GM10266 (cell line): ENCODE measurements around the gene EGFL6.
"Not testable (repeated sequence)": the region's sequence is repeated elsewhere in the genome, so short reads cannot be mapped to it uniquely, and the experiment has no call there.

Experiments
- DNase-seq: peaks from one replicate; pipeline ENCODE4 v3.0.0; 2012; ENCODE audit errors: extremely low spot score
- TF ChIP-seq, protein P1 (sequence below): IDR thresholded peaks from 2 replicates; pipeline ENCODE4 v1.5.1; 2012; ENCODE audit warnings: mild to moderate bottlenecking, low read depth; ENCODE audit not compliant: control insufficient read depth, insufficient read depth; ENCODE audit errors: missing control alignments

Gene EGFL6

DNA sequence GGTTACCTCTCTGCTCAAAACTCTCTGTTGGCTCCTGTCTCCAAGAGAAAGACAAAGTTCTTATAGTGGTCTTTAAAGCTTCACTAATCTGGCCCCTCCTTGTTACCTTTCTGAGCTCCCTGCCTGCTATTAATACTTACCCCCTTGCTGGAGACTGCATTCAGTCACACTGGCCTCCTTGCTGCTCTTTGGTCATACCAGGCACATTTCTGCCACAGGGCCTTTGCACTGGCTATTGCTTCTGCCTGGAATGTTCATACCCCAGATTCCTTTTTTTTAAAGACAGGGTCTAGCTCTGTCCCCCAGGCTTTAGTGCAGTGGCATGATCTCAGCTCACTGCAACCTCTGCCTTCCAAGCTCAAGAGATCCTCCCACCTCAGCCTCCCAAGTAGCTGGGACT is 103.6 kb downstream of the EGFL6 start:
- no peak for DNase-seq
- TF ChIP-seq, protein P1, sequence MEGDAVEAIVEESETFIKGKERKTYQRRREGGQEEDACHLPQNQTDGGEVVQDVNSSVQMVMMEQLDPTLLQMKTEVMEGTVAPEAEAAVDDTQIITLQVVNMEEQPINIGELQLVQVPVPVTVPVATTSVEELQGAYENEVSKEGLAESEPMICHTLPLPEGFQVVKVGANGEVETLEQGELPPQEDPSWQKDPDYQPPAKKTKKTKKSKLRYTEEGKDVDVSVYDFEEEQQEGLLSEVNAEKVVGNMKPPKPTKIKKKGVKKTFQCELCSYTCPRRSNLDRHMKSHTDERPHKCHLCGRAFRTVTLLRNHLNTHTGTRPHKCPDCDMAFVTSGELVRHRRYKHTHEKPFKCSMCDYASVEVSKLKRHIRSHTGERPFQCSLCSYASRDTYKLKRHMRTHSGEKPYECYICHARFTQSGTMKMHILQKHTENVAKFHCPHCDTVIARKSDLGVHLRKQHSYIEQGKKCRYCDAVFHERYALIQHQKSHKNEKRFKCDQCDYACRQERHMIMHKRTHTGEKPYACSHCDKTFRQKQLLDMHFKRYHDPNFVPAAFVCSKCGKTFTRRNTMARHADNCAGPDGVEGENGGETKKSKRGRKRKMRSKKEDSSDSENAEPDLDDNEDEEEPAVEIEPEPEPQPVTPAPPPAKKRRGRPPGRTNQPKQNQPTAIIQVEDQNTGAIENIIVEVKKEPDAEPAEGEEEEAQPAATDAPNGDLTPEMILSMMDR = no peak

GRCh38 chrX:13676885-13677284 is 107.5 kb downstream of the EGFL6 start:
- TF ChIP-seq, protein P1 = no peak
- no peak for DNase-seq

DNA sequence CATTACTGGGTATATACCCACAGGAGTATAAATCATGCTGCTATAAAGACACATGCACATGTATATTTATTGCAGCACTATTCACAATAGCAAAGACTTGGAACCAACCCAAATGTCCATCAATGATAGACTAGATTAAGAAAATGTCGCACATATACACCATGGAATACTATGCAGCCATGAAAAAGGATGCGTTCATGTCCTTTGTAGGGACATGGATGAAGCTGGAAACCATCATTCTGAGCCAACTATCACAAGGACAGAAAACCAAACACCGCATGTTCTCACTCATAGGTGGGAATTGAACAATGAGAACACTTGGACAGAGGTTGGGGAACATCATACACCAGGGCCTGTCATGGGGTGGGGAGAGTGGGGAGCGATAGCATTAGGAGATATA is 110.3 kb downstream of the EGFL6 start:
- not testable (repeated sequence) for DNase-seq

GRCh38 chrX:13681595-13681994 is 112.2 kb downstream of the EGFL6 start:
- no peak for DNase-seq
- TF ChIP-seq, protein P1 = no peak
